ENCODE results near the gene GAL3ST1.
"Not testable (repeated sequence)": the region's sequence is repeated elsewhere in the genome, so short reads cannot be mapped to it uniquely, and the experiment has no call there.

GAL3ST1 gene

GRCh38 chr22:30574095-30574981, at the start of gene GAL3ST1:
TSS of gene GAL3ST1 (minus strand) at chr22:30574665. CDS start at chr22:30557392, 17,273 bp downstream.
- no peak for DNase-seq (ENCODE audit: insufficient read length, low spot score)
- no peak for FAIRE-seq

- not testable (repeated sequence) for FAIRE-seq; DNase-seq (ENCODE audit: insufficient read length, low spot score)
These were observed 45.4 kb upstream of the GAL3ST1 start for GRCh38 chr22:30619909-30620308.

GRCh38 chr22:30617819-30618218, 43.4 kb upstream of the GAL3ST1 start:
- no peak for FAIRE-seq
- DNase-seq (ENCODE audit: insufficient read length, low spot score), result no peak

GRCh38 chr22:30615543-30615954, 41.1 kb upstream of the GAL3ST1 start:
- no peak for DNase-seq (ENCODE audit: insufficient read length, low spot score)
- no peak for FAIRE-seq

GRCh38 chr22:30614879-30615278, 40.4 kb upstream of the GAL3ST1 start:
- FAIRE-seq (no peak), DNase-seq (ENCODE audit: insufficient read length, low spot score) (no peak)

- DNase-seq (ENCODE audit: insufficient read length, low spot score) (no peak), FAIRE-seq (no peak)
These were observed 39.8 kb upstream of the GAL3ST1 start for GRCh38 chr22:30614268-30614667.

GRCh38 chr22:30612789-30613188, 38.3 kb upstream of the GAL3ST1 start:
- DNase-seq (ENCODE audit: insufficient read length, low spot score), result no peak
- FAIRE-seq, result no peak

DNA sequence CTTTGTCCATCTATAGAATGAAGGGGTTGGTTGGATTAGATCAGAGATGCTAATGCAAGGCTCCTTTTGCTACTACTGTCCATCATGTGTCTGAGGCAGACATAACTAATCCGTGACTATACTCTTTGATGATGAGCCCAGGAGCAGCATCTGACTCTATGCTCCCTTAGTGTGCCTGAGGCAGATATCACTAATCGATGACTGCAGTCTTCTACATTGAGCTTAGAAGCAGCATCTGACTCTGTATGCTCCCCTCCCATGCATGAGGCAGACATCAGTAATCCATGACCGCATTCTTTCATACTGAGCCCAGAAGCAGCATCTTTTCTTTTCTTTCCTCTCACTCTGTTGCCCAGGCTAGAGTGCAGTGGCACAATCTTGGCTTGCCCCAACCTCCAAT, 36.7 kb upstream of the GAL3ST1 start:
- FAIRE-seq, result no peak
- no peak for DNase-seq (ENCODE audit: insufficient read length, low spot score)

GRCh38 chr22:30610299-30610698, 35.8 kb upstream of the GAL3ST1 start:
- DNase-seq (ENCODE audit: insufficient read length, low spot score) (no peak), FAIRE-seq (no peak)

GRCh38 chr22:30609260-30610185, 35.1 kb upstream of the GAL3ST1 start:
- FAIRE-seq (no peak), DNase-seq (ENCODE audit: insufficient read length, low spot score) (peak; percentile 83)

DNA sequence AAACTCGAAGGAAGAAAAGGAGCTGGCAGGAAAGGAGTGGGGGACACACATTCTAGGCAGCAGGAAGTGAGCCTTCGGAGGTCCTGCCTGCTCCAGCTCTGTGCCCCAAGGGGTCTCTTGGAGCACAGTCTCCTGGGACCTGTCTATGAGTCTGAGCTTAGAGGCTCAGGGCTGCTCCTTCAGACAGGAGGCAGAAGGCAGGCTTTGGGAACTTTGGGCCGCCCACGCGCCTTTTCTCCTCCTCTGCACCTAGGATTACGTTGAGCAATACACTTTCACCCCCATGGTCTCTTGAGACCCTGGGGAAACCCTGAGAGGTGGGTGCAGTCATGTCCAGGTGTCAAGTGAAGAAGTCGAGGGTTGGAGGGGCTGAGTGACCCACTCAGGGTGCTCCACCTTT, 33.5 kb upstream of the GAL3ST1 start:
- no peak for DNase-seq (ENCODE audit: insufficient read length, low spot score)
- no peak for FAIRE-seq

DNA sequence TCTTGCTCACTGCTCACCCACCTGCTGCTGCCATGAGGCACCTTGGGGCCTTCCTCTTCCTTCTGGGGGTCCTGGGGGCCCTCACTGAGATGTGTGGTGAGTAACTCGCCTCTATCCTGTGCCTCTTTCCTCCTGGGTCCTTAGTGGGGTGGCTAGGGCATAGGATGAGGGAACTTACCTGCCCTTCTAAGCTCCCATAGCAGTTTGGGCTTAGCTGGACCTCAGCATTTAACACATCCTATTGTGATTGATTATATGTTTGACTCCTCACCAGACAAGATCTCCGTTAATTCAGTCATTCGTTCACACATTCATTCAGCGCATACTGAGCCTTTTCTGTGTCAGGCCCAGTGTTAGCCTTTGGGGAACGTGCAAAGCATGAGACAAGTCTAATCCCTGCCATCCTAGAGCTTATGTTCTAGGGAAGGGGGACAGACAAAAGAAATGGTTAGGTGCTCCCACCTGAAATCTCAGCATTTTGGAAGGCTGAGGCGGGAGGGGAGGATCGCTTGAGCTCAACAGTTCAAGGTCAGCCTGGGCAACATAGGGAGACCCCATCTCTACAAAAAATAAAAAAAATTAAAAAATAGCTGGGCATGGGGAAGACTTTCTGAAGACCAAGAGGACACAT, 33.0 kb upstream of the GAL3ST1 start:
- DNase-seq (ENCODE audit: insufficient read length, low spot score), result no peak
- FAIRE-seq, result no peak

DNA sequence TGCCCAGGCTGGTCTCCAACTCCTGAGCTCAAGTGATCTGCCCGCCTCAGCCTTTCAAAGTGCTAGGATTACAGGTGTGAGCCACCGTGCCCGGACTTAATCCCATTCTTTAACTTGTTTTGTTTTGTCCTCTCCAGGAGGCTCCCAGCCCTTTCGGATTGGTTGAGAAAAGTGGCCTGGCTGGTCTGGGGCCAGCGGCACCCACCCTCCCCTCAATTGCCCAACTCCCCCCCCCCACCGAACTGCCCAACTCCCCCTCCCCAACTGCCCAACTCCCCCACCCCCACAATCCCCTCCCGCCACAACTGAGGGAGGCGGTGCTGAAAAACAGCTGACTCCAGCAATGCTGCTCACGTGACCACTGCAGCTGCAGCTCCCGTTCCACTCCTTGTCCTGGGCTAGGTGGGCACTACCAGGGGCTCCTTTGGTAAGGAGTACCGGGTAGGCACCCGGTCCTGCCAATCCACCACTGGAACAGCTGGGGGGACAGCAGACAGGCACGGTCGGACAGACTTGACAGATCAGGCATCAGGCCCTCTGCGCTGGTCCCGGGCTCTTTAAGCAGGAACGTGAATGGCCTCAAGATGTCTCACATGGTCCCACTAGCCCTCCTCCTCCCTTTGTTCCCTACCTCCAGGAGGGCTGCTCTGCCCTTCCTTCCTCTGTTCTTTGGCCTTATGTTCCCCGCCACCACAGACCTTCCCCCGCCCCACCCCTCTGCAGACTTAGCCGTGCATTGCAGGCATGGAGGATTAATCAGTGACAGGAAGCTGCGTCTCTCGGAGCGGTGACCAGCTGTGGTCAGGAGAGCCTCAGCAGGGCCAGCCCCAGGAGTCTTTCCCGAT, 32.2 kb upstream of the GAL3ST1 start, which contains the start of gene TCN2:
TCN2 (plus strand) TSS at position 720 of the 845 bp plus-strand sequence. CDS start 158 bp downstream, outside the sequence.
- peak; percentile 48 for DNase-seq (ENCODE audit: insufficient read length, low spot score)
- FAIRE-seq, result no peak

GRCh38 chr22:30605449-30606110, 31.1 kb upstream of the GAL3ST1 start:
- DNase-seq (ENCODE audit: insufficient read length, low spot score), result peak; percentile 32
- FAIRE-seq, result no peak

GRCh38 chr22:30604723-30605122, 30.3 kb upstream of the GAL3ST1 start:
- no peak for DNase-seq (ENCODE audit: insufficient read length, low spot score)
- FAIRE-seq, result no peak

GRCh38 chr22:30603801-30604200, 29.3 kb upstream of the GAL3ST1 start:
- FAIRE-seq (no peak), DNase-seq (ENCODE audit: insufficient read length, low spot score) (no peak)

DNA sequence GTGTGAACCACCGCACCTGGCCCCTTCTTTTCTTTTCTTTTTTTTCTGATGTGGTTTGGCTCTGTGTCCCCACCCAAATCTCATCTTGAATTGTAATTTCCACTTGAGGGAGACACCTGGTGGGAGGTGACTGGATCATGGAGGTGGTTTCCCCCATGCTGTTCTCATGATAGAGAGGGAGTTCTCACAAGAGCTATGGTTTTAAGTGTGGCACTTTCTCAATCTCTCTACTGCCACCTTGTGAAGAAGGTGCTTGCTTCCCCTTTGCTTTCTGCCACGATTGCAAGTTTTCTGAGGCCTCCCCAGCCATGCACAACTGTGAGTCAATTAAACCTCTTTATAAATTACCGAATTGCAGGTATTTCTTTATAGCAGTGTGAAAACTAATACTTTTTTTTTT, 27.6 kb upstream of the GAL3ST1 start:
- DNase-seq (ENCODE audit: insufficient read length, low spot score), result no peak
- no peak for FAIRE-seq

GRCh38 chr22:30601464-30601863, 27.0 kb upstream of the GAL3ST1 start:
- FAIRE-seq (no peak), DNase-seq (ENCODE audit: insufficient read length, low spot score) (no peak)

- no peak for DNase-seq (ENCODE audit: insufficient read length, low spot score)
- FAIRE-seq, result no peak
These were observed 26.5 kb upstream of the GAL3ST1 start for GRCh38 chr22:30600921-30601320.
